GM19463 (cell line): ENCODE data around the gene BEGAIN.

ENCODE experiments used
- ATAC-seq: cut with Tn5 transposase; IDR thresholded peaks from one replicate; pipeline ENCODE4 v1.9.1; 2021; ENCODE audit warnings: mild to moderate bottlenecking, moderate library complexity; ENCODE audit not compliant: unreplicated experiment

The BEGAIN gene

GRCh38 chr14:100615736-100616695 lies 28.8 kb upstream of the BEGAIN start:
- ATAC-seq: no peak

GRCh38 chr14:100614803-100615202 lies 27.6 kb upstream of the BEGAIN start:
- no peak for ATAC-seq

GRCh38 chr14:100612986-100613385 lies 25.8 kb upstream of the BEGAIN start:
- ATAC-seq: no peak

GRCh38 chr14:100611811-100612480 lies 24.7 kb upstream of the BEGAIN start:
- ATAC-seq: no peak

- no peak for ATAC-seq
Observed at GRCh38 chr14:100610511-100611217, 23.4 kb upstream of the BEGAIN start.

- ATAC-seq: no peak
Observed at GRCh38 chr14:100609941-100610391, 22.7 kb upstream of the BEGAIN start.

GRCh38 chr14:100609331-100609870 lies 22.2 kb upstream of the BEGAIN start:
- no peak for ATAC-seq

GRCh38 chr14:100608586-100609330 lies 21.5 kb upstream of the BEGAIN start:
- no peak for ATAC-seq

GRCh38 chr14:100608064-100608463 lies 20.8 kb upstream of the BEGAIN start:
- no peak for ATAC-seq

GRCh38 chr14:100607611-100607956 lies 20.4 kb upstream of the BEGAIN start:
- ATAC-seq: no peak

GRCh38 chr14:100606687-100607610 lies 19.7 kb upstream of the BEGAIN start:
- no peak for ATAC-seq

- ATAC-seq: no peak
Observed at GRCh38 chr14:100605706-100606686, 18.8 kb upstream of the BEGAIN start.

GRCh38 chr14:100605230-100605629 lies 18.0 kb upstream of the BEGAIN start:
- ATAC-seq: no peak

GRCh38 chr14:100604709-100605108 lies 17.5 kb upstream of the BEGAIN start:
- no peak for ATAC-seq

- no peak for ATAC-seq
Observed at GRCh38 chr14:100604121-100604501, 16.9 kb upstream of the BEGAIN start.

GRCh38 chr14:100603341-100604120 lies 16.3 kb upstream of the BEGAIN start:
- no peak for ATAC-seq

- no peak for ATAC-seq
Observed at GRCh38 chr14:100602621-100603230, 15.5 kb upstream of the BEGAIN start.
